ENCODE measurements around the gene IGHMBP2.
"Not testable (repeated sequence)": the region's sequence is repeated elsewhere in the genome, so short reads cannot be mapped to it uniquely, and the experiment has no call there.

The IGHMBP2 gene

GRCh38 chr11:68968306-68969250, 64.9 kb downstream of the IGHMBP2 start:
- no peak for TF ChIP-seq JUND (IDR thresholded peaks at IDR 0.05; ENCODE audit: low read depth)
- in situ Hi-C loops (cut with HindIII; ENCODE audit: low pct_unique_long_range_greater_than_20kb, low sequenced_read_pairs) = no loop called here
- DNase-seq (ENCODE audit: low read depth in 1 of 2, low spot score in 1 of 2) = no peak

- TF ChIP-seq JUND (IDR thresholded peaks at IDR 0.05; ENCODE audit: low read depth) = no peak
- in situ Hi-C loops (cut with HindIII; ENCODE audit: low pct_unique_long_range_greater_than_20kb, low sequenced_read_pairs) = no loop called here
- no peak for DNase-seq (ENCODE audit: low read depth in 1 of 2, low spot score in 1 of 2)
Observed at GRCh38 chr11:68969386-68969785, 65.7 kb downstream of the IGHMBP2 start.

- in situ Hi-C loops (cut with HindIII; ENCODE audit: low pct_unique_long_range_greater_than_20kb, low sequenced_read_pairs) = no loop called here
- no peak for TF ChIP-seq JUND (IDR thresholded peaks at IDR 0.05; ENCODE audit: low read depth)
- no peak for DNase-seq (ENCODE audit: low read depth in 1 of 2, low spot score in 1 of 2)
Observed at GRCh38 chr11:68970921-68971636, 67.4 kb downstream of the IGHMBP2 start.

- DNase-seq (ENCODE audit: low read depth in 1 of 2, low spot score in 1 of 2) = no peak
- in situ Hi-C loops (cut with HindIII; ENCODE audit: low pct_unique_long_range_greater_than_20kb, low sequenced_read_pairs) = no loop called here
- no peak for TF ChIP-seq JUND (IDR thresholded peaks at IDR 0.05; ENCODE audit: low read depth)
Observed at GRCh38 chr11:68973219-68973618, 69.5 kb downstream of the IGHMBP2 start.

- in situ Hi-C loops (cut with HindIII; ENCODE audit: low pct_unique_long_range_greater_than_20kb, low sequenced_read_pairs); DNase-seq (ENCODE audit: low read depth in 1 of 2, low spot score in 1 of 2): not testable (repeated sequence)
Observed at GRCh38 chr11:68973706-68974105, 70.0 kb downstream of the IGHMBP2 start.

GRCh38 chr11:68974421-68975194, 70.9 kb downstream of the IGHMBP2 start:
- no peak for TF ChIP-seq JUND (IDR thresholded peaks at IDR 0.05; ENCODE audit: low read depth)
- in situ Hi-C loops (cut with HindIII; ENCODE audit: low pct_unique_long_range_greater_than_20kb, low sequenced_read_pairs) = no loop called here
- peak; percentile 71 to 90 for DNase-seq (ENCODE audit: low read depth in 1 of 2, low spot score in 1 of 2)

GRCh38 chr11:68976095-68976494, 72.4 kb downstream of the IGHMBP2 start:
- DNase-seq (ENCODE audit: low read depth in 1 of 2, low spot score in 1 of 2) = no peak
- TF ChIP-seq JUND (IDR thresholded peaks at IDR 0.05; ENCODE audit: low read depth) = no peak
- in situ Hi-C loops (cut with HindIII; ENCODE audit: low pct_unique_long_range_greater_than_20kb, low sequenced_read_pairs) = no loop called here

- no peak for DNase-seq (ENCODE audit: low read depth in 1 of 2, low spot score in 1 of 2)
- in situ Hi-C loops (cut with HindIII; ENCODE audit: low pct_unique_long_range_greater_than_20kb, low sequenced_read_pairs) = no loop called here
- no peak for TF ChIP-seq JUND (IDR thresholded peaks at IDR 0.05; ENCODE audit: low read depth)
Observed at GRCh38 chr11:68976563-68976962, 72.9 kb downstream of the IGHMBP2 start.

GRCh38 chr11:68977781-68978625, 74.3 kb downstream of the IGHMBP2 start:
- in situ Hi-C loops (cut with HindIII; ENCODE audit: low pct_unique_long_range_greater_than_20kb, low sequenced_read_pairs) = no loop called here
- DNase-seq (ENCODE audit: low read depth in 1 of 2, low spot score in 1 of 2) = no peak
- TF ChIP-seq JUND (IDR thresholded peaks at IDR 0.05; ENCODE audit: low read depth) = no peak

- no peak for DNase-seq (ENCODE audit: low read depth in 1 of 2, low spot score in 1 of 2)
- in situ Hi-C loops (cut with HindIII; ENCODE audit: low pct_unique_long_range_greater_than_20kb, low sequenced_read_pairs) = no loop called here
- TF ChIP-seq JUND (IDR thresholded peaks at IDR 0.05; ENCODE audit: low read depth) = no peak
Observed at GRCh38 chr11:68978626-68978930, 74.9 kb downstream of the IGHMBP2 start.

GRCh38 chr11:68978931-68979594, 75.4 kb downstream of the IGHMBP2 start:
- in situ Hi-C loops (cut with HindIII; ENCODE audit: low pct_unique_long_range_greater_than_20kb, low sequenced_read_pairs) = no loop called here
- no peak for TF ChIP-seq JUND (IDR thresholded peaks at IDR 0.05; ENCODE audit: low read depth)
- DNase-seq (ENCODE audit: low read depth in 1 of 2, low spot score in 1 of 2) = no peak
